ENCODE measurements around the gene ANKRD11.
"Not testable (repeated sequence)": the region's sequence is repeated elsewhere in the genome, so short reads cannot be mapped to it uniquely, and the experiment has no call there.

The ANKRD11 gene

GRCh38 chr16:89426736-89427530 is 63.4 kb downstream of the ANKRD11 start:
- no peak for DNase-seq

GRCh38 chr16:89425523-89425922 is 64.8 kb downstream of the ANKRD11 start:
- DNase-seq = no peak

GRCh38 chr16:89423681-89424260 is 66.6 kb downstream of the ANKRD11 start:
- no peak for DNase-seq

GRCh38 chr16:89422905-89423630 is 67.3 kb downstream of the ANKRD11 start:
- no peak for DNase-seq

GRCh38 chr16:89422527-89422904 is 67.8 kb downstream of the ANKRD11 start:
- no peak for DNase-seq

GRCh38 chr16:89421300-89421699 is 69.1 kb downstream of the ANKRD11 start:
- not testable (repeated sequence) for DNase-seq

- DNase-seq = no peak
These were observed 70.2 kb downstream of the ANKRD11 start for GRCh38 chr16:89420204-89420603.

- DNase-seq = no peak
These were observed 72.0 kb downstream of the ANKRD11 start for GRCh38 chr16:89418352-89418751.

- no peak for DNase-seq
These were observed 73.0 kb downstream of the ANKRD11 start for GRCh38 chr16:89417352-89417751.

GRCh38 chr16:89413811-89414585 is 76.4 kb downstream of the ANKRD11 start:
- no peak for DNase-seq

- DNase-seq = no peak
These were observed 77.5 kb downstream of the ANKRD11 start for GRCh38 chr16:89412811-89413210.

- no peak for DNase-seq
These were observed 79.0 kb downstream of the ANKRD11 start for GRCh38 chr16:89411335-89411850.

GRCh38 chr16:89410794-89411309 is 79.5 kb downstream of the ANKRD11 start:
- peak; percentile 84 to 87 for DNase-seq

GRCh38 chr16:89410322-89410721 is 80.0 kb downstream of the ANKRD11 start:
- no peak for DNase-seq

GRCh38 chr16:89409161-89409711 is 81.1 kb downstream of the ANKRD11 start:
- no peak for DNase-seq

GRCh38 chr16:89408315-89408714 is 82.0 kb downstream of the ANKRD11 start:
- no peak for DNase-seq

- DNase-seq = no peak
These were observed 82.4 kb downstream of the ANKRD11 start for GRCh38 chr16:89407925-89408300.

- no peak for DNase-seq
These were observed 83.0 kb downstream of the ANKRD11 start for GRCh38 chr16:89407282-89407924.

- DNase-seq = no peak
These were observed 84.0 kb downstream of the ANKRD11 start for GRCh38 chr16:89406277-89406888.

- DNase-seq = no peak
These were observed 85.8 kb downstream of the ANKRD11 start for GRCh38 chr16:89404561-89404960.

GRCh38 chr16:89402962-89403361 is 87.4 kb downstream of the ANKRD11 start:
- no peak for DNase-seq

Data from SHP77 (cell line).